Activated CD4-positive, alpha-beta T cell treated with anti-CD3 and anti-CD28 coated beads, Interleukin-2, Interleukin-4, amounts not matched to agents 100 ng/mL and 50 ng/mL, durations not matched to agents 16 hours and 8 hours (primary cell): ENCODE results near the gene HABP2.

Experiments used
- DNase-seq: peaks from one replicate; pipeline ENCODE4 v3.0.0-alpha.2; 2020; ENCODE audit warnings: low spot score

HABP2 gene

DNA sequence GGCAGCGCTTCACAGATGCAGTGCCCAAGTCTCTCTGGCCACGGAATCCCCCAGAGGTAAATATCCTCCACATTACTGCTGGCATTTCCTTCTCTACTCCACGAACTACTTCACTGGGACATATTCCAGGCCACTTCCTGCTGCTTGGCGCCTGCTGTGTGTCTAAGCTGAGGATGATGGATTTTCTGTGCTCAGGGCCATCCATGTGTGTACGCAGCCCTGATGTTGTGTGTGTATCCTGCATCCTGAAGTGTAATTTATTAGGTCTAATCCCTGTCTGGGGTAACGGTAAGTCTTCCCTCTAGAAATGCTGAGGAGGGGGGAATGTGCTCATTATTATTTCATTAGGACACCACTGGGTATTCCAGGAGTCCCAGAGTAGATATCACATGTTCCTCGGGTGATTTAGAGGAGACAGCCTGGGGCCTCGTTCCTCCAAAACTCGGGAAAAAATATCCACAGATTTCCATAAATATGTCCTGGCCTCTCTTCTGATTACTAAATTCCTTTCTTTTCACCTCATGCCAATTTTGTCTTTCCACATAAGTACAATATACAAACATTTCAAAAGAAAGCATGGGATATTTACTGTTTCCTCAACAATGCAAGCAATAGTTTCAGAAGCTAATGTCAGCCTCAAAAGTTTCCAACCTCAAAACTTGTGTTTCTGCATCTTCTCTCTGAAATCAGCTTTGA is 25.5 kb upstream of the HABP2 start:
- DNase-seq, result no peak

DNA sequence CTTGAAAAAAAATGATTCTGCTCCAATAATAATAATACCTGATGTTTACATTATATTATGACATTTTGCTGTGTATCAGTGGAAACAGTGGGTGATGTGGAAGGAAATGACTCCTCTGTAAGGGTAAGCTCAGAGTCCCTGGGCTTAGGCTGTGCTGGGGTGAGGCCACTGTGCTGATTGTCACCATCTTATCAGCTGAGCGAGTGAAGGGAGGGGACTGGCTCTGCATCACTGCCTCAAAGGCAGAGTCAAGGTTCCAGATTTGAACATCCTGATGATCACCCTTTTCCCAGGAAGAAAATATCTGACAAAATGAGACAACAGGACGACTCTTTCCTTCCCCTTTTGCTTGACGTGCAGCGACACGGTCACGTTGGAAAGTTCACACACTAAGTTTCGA is 24.0 kb upstream of the HABP2 start:
- no peak for DNase-seq

DNA sequence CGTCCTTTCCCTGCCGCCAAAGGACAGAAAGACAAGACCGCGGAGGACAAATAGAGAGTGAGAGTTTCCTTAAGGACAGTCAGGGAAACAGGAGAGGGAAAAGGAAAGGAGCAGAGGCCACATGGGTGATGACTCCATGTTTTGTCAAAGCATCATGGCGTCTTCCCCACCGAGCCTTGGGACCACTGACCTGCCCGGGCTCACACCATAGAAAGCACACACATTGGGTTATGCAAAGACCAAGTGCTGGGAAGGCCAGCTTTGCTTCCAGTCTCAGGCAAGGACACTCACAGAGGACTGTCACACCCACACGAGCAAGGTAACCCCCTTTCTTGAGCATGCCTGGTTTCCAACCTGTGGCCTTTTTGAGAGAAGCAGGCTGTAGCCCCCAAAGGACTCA is 23.3 kb upstream of the HABP2 start:
- no peak for DNase-seq

DNA sequence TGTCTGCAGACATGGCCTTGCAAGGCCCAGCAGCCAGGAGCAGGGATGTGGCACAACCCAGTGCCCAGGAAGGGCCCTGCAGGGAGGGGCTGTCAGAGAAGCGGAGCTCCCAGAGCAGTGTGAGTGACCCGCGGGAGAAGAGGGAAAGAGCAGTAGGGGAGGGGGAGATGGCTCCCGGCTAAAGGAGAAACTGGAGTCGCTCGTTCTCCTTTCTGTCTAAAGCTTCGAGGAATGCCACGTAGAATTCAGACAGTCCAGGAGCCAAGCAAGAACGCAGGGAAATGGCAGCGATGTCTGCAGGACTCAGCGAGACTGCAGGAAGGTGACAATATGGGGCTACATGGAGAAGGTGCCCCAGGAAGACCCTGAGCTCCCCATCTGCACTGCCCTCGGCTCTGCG is 22.4 kb upstream of the HABP2 start:
- no peak for DNase-seq

DNA sequence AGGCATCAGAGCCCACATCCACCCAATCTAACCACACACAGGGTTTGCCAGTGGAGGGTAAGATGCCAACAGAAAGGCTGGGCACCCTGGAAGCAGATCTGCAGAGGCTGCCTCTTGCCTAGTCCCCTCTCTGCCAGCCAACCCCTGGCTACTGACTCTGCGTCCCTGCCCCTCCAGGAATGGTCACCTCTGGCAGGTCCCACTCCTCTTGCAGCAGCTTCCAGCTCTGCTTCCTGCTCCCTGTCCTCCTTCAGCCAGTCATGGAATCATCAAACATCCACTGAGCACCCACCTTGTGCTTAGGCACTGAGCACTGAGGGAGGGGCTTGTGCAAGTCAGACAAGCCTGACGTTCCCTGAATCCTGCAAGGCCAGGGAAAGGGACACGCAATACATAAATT is 20.1 kb upstream of the HABP2 start:
- no peak for DNase-seq

DNA sequence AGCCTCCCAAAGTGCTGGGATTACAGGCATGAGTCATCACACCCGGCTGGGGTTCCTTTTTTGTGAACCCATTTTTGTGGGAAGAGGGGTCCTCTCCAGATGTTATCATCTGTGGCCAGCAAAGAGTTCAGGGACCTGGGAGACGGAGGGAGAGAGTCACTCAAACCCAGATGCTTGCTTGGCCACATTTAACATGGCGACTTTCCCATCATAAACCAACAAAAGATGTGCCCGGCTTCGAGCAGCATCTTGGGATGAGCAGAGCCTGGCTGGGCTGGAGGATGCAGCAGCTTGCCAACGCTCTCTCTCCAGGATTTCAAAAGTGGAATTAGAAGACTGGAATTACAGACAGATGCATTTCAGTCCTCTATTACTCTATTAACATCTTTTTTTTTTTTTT is 19.1 kb upstream of the HABP2 start:
- no peak for DNase-seq

DNA sequence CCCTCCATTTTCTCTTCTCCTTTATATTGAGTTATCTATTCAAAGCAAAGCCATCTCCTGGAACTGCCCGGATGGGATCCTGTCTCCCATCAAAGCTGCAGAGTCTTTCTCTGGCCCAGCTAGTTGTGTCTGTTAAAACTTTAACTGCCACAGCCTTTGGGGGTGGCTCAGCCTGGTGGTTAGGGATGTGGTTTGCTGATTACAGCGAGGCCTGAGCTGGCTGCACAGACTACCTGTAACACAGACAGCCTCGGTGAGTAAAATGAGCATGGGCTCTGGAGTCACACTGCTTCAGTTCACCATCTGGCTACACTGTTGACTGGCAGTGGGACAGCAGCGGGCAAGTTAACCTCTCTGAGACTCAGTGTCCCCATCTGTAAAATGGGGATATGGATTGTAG is 18.4 kb upstream of the HABP2 start:
- DNase-seq, result no peak

DNA sequence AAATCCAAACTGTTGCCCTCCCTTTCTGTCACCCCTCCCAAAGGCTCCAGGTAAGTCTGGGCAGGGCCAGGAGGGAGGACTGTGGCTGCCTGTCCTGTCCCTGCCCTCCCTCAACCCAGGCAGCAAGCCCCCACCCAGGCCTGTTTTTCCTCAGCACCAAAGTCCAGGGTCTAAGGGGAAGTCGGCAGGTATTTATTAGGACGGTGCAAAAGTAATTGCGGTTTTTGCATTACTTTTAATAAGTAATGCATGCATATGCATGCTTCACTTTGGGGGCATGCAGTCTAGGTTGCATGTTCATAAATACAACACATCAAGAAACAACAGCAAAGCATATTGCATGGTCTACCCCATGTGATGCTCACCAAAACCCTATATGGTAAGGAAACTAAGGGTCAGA is 15.2 kb upstream of the HABP2 start:
- no peak for DNase-seq

DNA sequence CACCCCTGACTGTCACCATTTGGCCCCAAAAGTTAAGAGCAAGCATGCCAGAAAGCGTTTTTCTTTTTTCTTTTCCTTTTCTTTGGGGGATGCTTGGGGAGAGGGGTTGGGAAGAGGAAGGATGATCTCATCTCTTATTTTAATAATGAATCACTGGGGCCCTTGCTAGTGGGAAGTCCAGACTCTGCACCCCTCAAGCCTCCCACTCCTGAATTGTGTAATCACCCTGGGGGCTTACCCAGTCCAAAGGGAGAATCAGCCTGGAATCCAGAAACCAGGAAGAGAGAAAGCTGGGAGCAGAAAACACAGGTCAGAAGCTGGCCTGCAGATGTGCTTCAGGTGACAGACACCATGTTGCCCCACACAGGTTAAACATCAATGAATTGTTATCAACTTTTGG is 14.7 kb upstream of the HABP2 start:
- no peak for DNase-seq

DNA sequence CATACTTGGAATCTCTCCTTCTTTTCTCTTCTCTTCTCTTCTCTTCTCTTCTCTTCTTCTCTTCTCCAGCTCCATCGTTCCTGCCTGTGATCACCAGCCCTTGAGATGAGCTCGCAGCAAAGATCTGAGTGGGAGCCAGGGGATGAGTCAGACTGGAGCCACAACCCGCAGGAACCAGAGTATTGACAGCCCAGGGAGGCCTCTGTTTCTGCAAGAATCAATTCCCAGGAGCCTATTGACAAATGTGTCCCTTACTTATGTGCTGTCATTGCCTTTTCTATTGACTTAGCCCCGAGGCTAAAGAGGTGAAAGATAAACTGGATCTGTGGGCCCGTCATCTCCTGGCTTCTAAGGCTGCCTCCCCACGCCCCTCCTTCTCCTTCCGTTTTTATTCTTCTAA is 13.1 kb upstream of the HABP2 start:
- no peak for DNase-seq

DNA sequence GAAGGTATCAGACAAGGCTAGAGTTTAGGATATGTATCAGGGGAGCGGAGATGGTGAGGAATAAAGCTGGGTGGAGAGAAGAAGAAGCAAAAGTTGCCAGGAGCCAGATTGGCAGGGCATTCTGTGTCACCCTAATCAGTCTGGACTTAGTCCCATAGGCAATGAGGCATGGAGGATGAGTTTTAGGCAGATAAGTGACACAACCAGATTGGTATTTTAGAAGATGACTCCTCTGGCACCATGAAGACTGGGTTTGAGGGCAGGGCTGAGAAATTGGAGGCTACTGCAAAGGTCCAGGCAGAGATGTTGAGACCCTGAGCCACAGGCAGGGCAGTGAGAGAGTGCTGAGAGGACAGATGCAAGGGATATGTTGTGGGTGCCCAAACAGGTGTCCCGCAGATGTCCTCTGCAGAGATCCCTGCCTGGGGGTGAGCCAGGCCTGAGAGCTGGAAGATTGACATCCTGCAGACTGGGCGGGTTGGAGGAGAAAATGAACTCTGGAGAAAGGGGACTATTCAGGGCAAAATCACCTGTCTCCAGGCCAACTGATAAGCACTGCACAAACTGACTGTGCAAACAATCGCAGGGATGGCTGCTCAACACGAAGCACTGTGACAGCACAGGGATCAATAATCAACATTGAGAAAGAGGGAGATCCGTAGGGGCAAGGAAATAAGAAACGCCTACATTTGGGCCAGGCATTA is 11.9 kb upstream of the HABP2 start:
- no peak for DNase-seq

DNA sequence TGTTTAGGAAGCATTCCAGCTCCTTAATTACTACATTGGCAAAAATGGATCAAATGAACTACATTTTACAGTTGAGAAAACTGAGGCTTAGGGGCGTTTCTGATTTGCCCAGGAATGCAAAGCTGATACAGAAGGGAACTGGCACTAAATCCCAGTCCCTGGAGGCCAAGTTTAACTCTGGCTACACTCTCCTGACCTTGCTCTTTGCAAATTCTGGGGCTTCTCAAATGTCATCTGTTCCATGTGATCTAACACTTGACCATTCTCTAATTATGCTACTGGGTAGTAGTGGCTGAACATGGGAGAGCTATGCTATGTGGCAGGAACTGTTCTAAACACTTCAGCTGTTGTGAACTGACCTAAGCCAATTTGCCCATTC is 11.3 kb upstream of the HABP2 start:
- DNase-seq, result no peak

DNA sequence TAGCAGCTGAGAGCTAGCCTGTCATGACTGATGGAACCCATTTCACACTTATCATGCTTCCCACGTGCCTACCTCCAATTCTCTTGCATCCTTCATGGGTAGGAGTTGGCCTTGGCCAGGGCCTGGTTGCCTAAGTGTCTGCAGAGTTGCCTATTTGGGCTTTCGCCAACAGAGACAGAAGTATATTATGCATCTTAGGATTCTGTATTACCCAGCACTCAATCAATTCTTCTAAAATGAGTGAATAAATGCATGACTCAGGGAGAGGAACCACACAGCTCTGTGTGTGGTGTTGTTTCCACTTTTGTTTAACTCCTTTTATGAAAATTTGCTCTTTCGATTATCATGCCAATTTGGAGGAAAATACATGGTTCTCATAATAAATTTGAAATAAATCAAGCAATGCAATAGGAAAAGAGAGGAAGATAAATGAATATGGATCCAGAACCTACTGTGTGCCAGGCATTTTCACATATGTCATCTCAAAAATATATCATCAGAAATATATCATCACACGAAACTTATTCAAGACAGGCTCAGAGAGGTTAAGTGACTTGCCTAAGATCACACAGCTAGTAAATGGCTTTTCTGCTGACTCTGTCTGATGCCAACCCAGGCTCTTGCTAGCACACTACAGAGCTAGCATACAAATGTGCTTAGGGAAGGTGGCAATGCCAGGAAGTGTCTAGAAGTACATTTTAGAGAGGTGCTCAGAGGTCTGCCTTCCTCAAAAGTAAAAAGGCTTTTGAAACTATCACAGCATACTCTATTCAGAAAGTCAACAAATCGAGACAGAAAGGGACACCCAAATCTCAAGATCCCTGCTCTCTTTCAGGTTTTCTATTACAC is 9.5 kb upstream of the HABP2 start:
- no peak for DNase-seq

DNA sequence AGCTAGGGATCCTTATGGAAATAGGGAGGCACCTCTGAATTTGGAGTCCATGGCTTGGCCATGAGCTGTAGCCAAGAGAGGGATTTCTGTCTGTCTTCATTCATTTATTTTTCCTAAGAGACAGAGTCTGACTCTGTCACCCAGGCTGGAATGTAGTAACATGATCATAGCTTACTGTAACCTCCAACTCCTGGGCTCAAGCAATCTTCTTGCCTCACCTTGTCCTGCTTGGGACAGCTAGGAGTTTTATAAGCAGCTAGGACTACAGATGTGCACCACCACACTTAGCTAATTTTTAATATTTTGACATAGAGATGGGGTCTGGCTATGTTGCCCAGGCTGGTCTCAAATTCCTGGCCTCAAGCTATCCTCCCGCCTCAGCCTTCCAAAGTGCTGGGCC is 8.5 kb upstream of the HABP2 start:
- DNase-seq, result no peak

DNA sequence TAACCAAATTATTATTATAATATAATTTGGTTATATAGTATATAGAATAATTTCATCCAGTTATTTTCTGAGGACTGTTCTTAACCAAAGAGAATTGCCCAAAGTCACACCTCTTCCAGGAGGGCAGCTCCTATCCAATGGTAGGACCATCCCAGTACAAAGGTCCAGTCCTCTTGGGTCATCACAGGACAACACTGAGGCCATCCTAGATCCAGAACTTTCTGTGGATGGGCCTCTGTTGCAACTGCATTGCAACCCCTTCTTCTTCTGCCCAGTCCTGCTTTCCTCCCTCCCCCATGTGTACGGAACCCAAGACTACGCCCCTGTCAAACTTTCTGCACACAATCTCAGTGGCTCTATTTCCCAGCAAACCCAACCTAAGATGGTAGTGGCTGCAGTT is 5.4 kb upstream of the HABP2 start:
- DNase-seq, result no peak

DNA sequence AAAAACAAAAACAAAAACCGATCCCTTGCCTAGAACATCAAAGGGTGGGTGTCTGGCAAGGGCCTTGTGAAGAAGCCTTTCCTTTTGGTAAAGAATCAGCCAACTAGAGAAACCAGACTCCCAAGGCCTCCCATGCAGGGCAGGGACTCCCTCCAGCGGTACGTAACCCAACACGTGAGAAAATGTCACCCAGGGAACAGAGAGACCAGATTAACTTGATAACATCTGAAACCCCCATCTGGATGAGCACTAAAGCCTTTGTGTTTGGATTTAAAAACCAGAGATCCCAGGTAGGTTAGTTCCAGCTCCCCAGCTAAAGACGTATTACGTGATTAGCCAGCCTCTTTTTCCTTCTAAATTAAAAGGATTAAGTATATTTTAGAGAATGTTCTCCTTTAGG is 3.0 kb upstream of the HABP2 start:
- DNase-seq, result no peak

DNA sequence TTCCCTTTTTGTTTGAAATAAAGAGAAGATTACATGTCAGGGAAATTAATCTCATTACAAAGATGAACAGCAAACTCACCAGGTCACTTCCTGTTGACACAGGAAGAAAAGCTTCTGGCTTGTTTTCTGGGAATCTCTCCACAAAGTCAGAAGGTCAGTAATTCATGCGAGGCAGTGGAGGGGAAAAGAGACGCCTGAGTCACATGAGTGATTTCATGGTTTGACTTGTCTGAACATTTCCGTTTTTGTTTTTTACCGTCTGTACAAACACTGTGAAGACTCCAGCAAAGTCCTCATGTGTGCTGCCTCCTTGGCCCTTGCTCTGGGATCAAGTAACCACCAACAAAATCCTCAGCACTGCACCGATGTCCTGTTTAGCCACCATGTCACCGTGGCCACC is 2.5 kb upstream of the HABP2 start:
- DNase-seq, result no peak

DNA sequence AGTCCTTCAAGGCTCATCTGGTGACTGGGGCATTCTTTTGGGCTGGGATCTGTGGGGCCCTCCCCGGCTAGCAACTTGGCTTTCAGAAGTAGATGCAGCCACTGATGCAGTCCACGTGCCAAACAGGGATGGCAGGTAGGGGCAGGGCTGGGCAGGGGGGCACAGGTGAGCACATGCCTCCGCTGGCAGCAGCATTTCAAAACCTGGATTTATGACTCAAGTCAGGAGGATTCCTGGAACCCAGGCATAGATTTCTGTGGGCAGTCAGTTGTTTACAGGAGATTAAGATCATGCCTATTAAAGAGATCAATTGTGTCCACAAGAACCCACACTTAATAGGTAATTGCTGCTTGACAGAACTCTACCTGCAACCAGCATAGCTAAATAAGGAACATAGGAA is 839 bp upstream of the HABP2 start:
- no peak for DNase-seq

DNA sequence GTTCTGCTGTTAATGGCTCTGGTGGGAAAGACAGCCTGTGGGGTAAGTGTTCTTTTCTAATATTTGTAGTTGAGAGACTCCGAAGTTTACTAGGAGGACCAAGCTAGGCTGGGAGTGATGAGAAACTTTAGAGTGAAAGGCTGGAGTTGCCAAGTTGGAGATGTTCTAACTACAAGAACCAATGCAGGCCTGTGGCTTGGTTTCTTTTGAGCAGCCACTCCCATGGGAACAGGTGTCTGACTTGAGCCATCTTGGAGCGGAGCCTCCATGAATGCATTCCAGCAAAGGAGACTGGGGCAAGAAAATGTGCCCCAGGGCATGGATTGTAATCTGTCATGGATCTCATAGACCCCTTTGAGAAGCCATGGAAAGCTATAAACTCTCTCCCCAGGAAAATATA is 296 bp downstream of the HABP2 start:
- no peak for DNase-seq

DNA sequence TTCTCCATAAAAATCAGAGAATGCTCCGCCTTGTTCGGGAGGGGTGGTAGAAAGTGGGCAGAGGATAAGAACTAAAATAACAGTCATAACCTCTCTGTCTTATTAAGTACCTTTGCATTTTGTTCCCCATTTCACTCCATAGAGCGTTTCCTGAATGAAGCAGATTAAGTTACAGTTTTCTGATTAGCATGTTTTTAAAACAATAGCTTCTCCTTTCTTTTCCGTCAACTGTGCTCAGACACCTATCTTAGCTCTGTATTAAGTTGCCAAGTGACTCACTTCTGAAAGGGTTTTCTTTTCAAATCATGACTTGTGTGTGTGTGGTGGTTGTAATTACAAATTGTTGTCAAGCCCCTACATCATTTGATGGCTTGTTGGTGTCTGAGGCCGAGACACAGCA is 1.4 kb downstream of the HABP2 start:
- DNase-seq, result no peak

DNA sequence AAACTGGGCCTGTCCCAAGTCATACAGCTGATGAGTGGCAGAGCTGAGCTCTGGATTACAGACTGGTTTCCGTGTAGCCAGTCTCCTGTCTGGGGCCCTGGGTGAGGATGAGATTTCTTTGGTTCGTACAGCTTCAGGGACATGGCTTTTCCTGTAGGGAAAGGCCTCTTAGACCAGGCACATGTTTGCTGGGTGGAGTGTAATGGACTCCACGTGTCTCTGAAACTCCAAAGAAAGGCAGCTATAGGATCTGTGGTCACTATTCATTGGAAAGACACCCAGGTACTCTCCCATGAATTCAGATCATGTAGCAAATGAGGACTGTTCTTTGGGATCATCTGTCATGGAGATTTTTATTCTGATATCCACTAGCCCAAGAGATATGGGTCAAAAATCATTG is 2.4 kb downstream of the HABP2 start:
- no peak for DNase-seq

DNA sequence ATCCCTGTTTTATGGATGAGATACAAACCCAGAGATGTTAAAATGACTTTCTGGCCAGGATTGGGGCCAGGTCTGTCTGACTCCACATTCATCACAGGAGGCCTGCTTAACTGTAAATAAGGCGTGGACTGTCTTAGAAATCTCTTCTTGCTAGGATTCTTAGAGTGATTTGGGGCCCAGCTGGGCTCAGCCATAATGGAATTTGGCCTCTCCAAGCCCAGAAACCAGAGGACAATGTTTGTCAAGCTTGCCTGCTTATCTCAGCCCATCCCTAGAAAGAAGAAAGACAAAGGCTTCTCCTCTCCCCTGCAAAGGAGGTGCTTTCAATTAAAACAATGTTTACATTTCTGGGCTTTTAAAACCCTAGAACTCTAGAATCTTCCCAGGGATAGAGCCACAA is 2.9 kb downstream of the HABP2 start:
- no peak for DNase-seq

DNA sequence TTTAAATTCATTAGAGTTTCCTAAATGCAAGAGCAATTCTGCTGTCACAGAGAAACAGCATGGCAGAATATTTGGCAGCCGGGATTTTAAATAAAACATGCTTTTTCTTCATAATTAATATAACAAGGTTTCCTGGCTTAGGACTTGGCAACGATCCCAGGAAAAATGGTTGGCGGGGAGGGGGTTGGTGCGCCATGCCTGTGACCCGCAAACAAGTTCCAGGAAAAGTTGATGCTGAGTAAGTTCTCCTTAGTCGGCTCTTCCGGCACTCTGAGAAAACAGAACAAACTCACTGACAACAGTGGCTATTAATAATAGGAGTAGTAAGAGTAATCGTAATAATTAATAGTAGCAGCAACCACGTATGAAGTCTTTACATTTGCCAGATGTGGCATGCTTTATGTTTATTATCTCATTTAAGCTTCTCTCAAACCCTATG is 4.6 kb downstream of the HABP2 start:
- DNase-seq, result no peak
